NCI-H146 treated with DMSO at 0.1 percent for 48 hours (cell line): ENCODE data around the gene LBX2.
A peak's percentile ranks its signal among the peaks of the same experiment; 100 is the strongest.

Experiments used
- DNase-seq: peaks from one replicate; lab custom pipeline; 2025; ENCODE audit not compliant: unreplicated experiment; lab: John Stamatoyannopoulos, UW

Gene LBX2

DNA sequence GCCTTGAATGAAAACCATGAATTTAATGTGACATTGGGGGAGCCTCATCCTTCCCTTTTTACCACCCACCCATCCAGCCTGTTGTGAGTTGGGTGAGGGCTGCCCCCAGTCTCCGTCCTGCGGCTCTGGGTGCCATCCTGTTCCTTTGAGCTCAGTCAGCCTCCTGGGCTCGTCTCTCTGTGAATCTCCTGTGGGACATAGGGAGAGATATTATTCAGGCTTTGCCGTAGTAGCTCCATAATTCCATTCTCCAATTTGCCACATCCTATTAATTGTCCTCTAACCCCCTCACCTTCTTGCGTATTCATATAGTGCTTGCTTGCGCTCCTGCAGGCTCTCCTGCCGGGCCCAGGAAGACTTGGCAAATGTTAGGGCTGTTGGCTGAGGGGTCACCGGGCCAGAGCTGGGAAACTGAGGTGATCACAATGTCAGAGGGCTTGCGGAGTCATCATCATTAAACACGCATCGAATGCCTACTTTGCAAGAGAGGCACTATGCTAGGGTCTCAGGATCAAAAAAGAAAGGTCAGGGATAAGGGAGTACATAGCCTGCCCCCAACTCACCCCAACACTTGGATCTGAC, 27.3 kb upstream of the LBX2 start:
- no peak for DNase-seq

DNA sequence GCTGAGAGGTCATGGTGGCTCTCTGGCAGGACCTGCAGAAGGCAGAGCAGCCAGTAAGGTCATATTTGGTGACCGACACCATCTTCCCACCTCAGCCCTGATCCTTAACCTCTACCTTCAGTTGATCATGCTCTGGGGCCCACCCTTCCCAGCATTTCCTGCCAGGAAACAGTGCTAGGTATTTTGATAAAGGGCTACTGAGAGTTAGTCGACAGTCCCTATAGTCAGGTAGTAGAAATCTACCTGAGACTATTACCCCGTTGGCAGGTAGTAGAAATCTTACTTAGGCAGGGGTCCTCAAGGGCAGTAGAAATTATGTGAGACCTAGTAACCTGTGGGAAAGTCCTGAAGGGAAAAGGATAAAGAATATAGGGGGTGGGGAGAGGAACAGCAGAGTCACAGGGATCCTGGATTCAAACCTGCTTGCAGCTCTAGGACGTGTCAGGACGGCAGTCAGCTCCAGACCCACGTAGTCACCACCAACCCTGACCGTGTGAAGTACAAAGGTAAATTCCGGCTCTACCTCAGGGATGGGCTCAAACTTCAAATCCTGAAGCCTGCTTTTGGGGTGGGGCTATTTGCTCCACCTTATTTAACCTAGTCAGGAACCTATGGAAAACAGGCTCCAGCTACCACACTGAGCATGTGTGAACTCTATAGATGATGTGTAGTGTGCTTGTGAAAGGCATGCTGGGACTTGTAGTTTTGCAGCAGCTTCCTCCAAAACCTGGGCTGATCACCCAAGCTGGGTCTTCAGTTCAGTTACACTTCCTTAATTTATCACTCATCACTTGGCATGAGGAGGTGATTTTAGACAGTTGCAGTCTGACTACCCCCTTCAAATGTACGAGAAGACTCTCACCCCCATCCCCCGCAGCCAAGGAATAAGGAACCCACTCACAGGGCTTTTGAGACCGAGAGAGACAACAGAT, 26.6 kb upstream of the LBX2 start, which contains the start of gene DQX1:
DQX1 (minus strand) TSS at position 515 of the 932 bp plus-strand sequence; CDS start at position 13, 502 bp downstream.
- DNase-seq: no peak

GRCh38 chr2:74524955-74525716, 25.7 kb upstream of the LBX2 start:
- DNase-seq: no peak

GRCh38 chr2:74524005-74524404, 24.6 kb upstream of the LBX2 start:
- no peak for DNase-seq

DNA sequence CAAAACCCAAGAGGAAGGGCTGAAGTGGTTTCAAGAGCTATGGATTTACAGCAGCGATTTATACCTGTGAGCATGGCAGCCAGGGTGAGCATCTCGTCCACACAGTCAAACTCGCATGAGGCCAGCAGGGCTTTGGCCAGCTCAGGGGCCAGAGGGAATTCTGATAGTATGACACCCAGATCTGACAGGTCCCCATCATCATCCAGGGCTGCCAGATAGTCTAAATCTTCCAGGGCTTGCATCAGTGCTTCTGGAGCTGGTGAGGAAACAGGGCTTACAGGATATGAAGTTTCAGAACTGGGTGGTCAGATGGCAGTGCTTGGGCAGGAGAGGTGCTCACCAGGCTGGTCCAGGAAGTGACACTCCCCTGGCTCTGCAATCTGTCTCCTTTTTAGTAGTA, 23.1 kb upstream of the LBX2 start:
- no peak for DNase-seq

DNA sequence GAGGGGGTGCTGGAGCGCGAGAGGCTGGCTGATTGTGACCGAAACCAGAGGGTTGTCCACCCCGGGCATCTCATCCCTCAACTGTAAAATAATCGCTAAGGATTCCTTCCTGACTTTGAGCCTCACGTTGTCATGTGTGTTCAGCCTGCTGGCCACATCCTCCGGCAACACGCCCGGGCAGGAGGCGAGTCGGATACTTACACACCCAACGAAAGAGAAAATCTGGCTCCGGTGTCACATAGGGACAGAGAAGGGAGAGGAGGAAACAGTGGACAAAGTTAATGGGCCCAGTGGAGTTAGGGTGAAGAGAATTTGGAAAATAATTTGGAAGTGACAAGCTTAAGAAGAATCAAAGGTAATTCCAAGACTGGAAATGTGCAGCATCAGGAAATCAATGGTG, 17.2 kb upstream of the LBX2 start:
- DNase-seq: no peak

DNA sequence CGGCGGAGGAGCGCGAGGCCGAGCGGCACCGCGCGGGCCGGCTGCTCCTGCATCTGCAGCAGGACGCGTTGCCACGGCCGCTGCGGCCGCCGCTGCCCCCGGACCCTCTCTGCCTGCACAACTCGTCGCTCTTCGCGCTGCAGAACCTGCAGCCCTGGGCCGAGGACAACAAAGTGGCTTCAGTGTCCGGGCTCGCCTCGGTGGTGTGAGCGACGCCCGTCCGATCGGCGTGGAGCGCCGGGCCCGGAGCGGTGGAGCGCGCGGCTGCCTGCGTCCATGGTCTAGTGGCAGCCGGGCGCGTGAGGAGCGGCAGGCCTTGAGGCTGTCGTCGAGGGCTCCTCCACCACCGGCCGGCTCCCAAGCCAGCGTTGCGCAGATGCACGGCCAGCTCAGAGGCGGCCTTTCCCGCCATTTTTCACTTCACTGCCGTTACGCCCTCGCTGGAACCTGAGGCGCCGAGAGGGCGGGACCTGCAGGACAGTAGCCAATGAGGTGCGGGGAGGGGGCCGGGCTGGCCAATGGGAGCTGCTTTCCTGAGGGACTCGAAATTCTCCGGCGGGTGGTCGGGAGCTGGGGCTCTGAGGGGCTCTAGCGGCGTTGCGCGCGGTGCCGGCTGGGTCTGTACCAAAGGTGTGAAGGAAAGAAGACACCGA, 16.7 kb upstream of the LBX2 start:
- no peak for DNase-seq

- DNase-seq: no peak
Measured at GRCh38 chr2:74515271-74515980, 16.0 kb upstream of the LBX2 start.

GRCh38 chr2:74514368-74515270, 15.2 kb upstream of the LBX2 start, which contains the start of gene TLX2:
TSS of gene TLX2 (plus strand) at chr2:74514450. CDS start at chr2:74514807, 357 bp downstream.
- DNase-seq: no peak

DNA sequence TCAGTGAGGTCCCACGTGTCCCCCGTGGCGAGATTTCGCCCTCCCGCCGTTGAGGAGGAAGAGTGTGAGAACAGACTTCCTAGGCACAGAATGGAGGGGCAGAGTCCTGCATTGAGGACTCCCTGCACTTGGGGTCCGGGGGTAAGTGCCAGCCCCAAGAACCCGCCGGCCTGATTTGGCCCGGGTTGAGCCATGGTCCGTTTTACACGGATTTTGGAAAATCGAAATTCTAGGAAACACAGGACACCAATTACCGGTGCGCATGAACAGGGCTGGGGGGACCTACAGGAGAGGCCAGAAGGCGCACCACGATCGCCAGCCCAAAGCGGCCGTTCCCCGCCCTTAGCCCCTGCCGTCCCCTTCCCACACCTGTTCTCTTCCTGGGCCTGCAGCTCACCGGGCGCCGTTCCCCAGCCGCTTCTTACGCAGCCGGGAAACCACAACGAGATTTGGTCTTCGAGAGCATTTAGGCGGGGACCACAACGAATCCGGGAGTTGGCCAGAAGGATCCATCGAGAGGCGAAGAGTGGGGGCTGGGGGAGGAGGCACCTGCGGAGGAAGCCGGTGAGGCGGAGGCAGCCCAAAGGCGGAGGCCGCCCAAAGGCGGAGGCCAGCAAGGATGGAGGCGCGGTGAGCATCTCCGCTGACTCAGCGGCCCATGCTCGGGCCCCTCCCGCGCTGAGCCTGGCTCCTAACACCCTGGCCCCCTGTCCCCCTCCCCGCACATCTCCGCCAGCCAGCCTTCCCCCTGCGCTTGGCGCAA, 14.4 kb upstream of the LBX2 start:
- peak; percentile 29 for DNase-seq

DNA sequence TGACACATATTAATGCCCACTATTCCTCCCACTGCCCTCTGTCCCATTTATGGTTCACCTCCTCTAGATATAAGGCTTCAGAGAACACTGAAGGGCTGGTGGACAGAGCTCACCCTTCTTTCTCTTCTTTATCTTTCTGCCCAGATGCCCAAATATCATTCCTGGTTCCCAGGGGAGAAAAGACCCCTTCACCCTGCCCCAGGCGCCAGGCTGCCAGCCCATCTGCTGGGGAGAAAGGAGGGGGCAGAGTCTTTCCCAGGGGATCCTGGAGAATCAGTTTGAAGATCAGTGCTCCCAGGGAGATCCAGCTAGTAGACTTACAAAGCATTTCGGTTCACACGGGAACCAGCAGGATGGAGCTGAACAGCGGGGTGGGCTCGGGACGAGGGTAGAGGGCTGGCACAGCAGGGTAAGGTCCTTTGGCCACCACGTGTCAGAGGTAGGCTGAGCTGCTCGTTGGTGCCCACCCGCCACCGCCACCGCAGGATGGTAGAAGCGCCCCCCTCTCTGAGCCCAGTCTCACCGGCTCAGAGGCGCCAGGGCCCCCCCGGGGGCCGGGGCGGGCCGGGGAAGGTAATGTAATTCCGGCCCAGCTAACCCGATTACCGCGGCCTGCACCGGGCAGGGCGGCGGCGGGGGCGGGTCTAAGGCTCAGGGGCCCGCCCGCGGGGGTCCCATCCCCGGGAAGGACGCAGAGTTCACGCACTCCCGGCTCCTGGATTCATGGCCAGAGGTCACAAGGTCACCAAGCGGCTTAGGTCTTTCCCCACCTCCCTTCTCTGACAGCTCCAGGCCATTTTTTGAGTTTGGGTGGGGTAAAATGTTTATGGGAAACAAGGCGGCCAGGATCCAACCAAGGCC, 13.6 kb upstream of the LBX2 start:
- DNase-seq: peak; percentile 12

DNA sequence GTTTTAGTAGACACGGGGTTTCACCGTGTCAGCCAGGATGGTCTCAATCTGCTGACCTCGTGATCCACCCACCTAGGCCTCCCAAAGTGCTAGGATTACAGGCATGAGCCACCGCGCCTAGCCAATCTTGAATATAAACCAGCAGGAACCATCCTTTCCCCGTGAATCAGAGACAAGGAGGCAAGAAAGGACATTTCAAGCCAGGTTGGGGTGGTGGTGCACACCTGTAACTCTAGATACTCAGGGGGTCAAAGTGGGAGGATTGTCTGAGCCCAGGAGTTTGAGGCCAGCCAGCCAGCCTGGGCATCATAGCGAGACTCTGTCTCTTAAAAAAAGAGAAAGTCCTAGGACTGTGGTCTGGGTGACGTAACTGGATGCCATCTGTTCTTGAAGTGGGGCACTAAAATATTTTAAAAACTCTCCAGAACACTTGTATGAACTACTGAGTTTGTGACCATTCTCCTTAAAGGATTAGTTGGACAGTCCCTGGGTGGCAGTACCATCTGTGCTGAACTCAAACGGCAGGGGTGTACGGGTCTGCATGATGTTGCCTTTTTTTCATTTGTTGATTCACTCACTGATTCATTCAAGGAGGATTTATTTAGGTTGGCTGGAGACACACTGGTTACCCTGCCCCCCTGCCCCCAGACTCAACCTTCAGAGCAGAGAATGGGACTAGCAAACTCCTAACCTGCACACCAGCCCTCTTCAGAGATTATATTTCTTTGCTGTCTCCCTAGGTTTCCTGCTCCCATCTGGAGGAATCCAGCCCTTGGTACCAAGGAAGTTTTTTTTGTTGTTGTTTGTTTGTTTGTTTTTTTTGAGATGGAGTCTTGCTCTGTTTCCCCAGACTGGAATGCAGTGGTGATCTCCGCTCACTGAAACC, 11.9 kb upstream of the LBX2 start:
- no peak for DNase-seq

GRCh38 chr2:74510272-74510671, 10.9 kb upstream of the LBX2 start:
- DNase-seq: no peak

DNA sequence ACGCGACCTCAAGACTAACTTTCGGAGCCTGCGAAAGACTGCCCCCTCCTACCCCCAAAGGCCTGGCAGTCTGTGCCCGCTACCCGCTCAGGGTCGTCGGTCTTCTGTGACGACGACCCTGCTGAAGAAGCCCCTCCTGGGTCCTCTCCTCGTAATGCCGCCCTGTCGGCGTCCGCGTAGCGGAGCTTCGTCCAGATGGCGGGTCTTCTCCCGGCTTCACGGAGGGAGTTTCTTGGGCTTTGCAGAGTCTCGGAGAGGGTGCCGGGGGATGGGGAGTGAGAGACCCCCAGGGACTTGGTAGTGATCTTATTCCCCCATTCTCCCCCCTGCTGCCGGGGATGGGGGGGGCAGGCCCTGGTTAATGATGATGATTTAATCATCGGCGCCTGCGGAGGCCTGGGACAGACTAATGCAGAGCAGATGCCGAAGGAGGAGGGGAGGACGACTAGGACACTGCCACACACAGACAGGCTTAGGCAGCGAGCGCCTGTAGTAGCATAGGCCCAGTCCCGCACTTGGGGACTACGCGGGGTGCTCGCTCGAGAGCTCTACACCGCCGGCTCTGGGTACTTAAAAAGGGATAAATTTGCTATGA, 8.6 kb upstream of the LBX2 start:
- DNase-seq: peak; percentile 61

DNA sequence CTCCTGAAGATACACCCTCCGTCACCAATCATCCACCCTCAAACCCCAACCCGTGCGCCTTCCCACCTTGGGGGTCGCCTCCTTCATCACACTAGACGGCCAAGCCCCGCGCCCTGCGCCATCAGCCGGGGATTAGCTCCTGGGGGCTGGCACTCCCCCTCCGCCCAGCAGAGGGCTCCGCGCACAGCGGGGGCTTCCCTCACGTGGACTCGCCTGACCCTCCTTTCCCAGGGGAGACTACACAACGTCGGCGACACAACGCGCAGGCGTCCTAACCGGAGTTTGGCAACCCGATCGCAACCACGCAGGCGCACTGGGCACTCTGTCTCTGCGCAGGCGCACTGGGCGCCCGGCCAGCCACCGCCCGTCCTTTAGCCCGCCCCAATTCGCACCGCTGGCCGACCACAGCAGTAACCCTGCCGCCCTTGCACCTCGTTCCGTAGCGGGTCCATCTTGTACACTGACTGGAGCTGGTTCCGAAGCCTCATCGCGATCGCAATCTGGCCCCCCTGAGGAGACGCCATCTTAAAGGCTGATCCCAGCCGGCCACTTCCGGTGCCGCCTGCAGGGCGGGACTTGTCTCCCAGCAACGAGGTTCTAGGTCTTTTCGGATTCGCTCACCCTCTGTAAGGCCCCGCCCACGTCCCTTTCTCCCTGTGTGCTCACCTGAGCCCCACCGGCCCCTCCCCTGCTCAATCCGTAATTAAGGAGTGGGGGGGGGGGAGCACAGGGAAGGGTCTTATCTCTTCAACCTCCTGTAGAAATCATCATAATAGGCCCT, 7.9 kb upstream of the LBX2 start, which contains the start of gene PCGF1:
PCGF1 (minus strand) TSS at position 551 of the 781 bp plus-strand sequence; CDS start at position 524, 27 bp downstream.
- peak; percentile 96 for DNase-seq
